ENCODE measurements around the gene KRTAP4-12.
"Not testable (repeated sequence)": the region's sequence is repeated elsewhere in the genome, so short reads cannot be mapped to it uniquely, and the experiment has no call there.

The KRTAP4-12 gene

GRCh38 chr17:41123991-41124371 lies at the start of gene KRTAP4-12:
Gene KRTAP4-12, minus strand, starts transcription at chr17:41124182. Its CDS starts 60 bp downstream, at chr17:41124122.
- not testable (repeated sequence) for DNase-seq

- DNase-seq: peak; percentile 31
These were observed 47.9 kb upstream of the KRTAP4-12 start for GRCh38 chr17:41171886-41172285.

GRCh38 chr17:41168121-41168520 lies 44.1 kb upstream of the KRTAP4-12 start, which contains the start of gene KRTAP4-3:
Gene KRTAP4-3, minus strand, starts transcription at chr17:41168221. Its CDS starts 49 bp downstream, at chr17:41168172.
- no peak for DNase-seq

- no peak for DNase-seq
These were observed 43.6 kb upstream of the KRTAP4-12 start for GRCh38 chr17:41167561-41167960.

- DNase-seq: peak; percentile 5
These were observed 39.8 kb upstream of the KRTAP4-12 start for GRCh38 chr17:41163828-41164227.

GRCh38 chr17:41160648-41161047 lies 36.7 kb upstream of the KRTAP4-12 start, which contains the start of gene KRTAP4-4:
Gene KRTAP4-4, minus strand, starts transcription at chr17:41160748. Its CDS starts 57 bp downstream, at chr17:41160691.
- no peak for DNase-seq

GRCh38 chr17:41160190-41160589 lies 36.2 kb upstream of the KRTAP4-12 start:
- not testable (repeated sequence) for DNase-seq

- DNase-seq: no peak
These were observed 29.9 kb upstream of the KRTAP4-12 start for GRCh38 chr17:41153856-41154255.

GRCh38 chr17:41151525-41151924 lies 27.5 kb upstream of the KRTAP4-12 start:
- no peak for DNase-seq

- DNase-seq: no peak
These were observed 26.0 kb upstream of the KRTAP4-12 start for GRCh38 chr17:41150026-41150425.

- no peak for DNase-seq
These were observed 25.6 kb upstream of the KRTAP4-12 start, which contains the start of gene KRTAP4-5 for GRCh38 chr17:41149652-41149985. Gene KRTAP4-5, minus strand, starts transcription at chr17:41149825. Its CDS starts 58 bp downstream, at chr17:41149767.

GRCh38 chr17:41148971-41149651 lies 25.1 kb upstream of the KRTAP4-12 start:
- not testable (repeated sequence) for DNase-seq

- DNase-seq: no peak
These were observed 23.7 kb upstream of the KRTAP4-12 start for GRCh38 chr17:41147531-41148204.

GRCh38 chr17:41145261-41145660 lies 21.3 kb upstream of the KRTAP4-12 start:
- no peak for DNase-seq

- DNase-seq: no peak
These were observed 20.9 kb upstream of the KRTAP4-12 start for GRCh38 chr17:41144846-41145245.

- no peak for DNase-seq
These were observed 17.4 kb upstream of the KRTAP4-12 start for GRCh38 chr17:41141361-41141760.

GRCh38 chr17:41140360-41141131 lies 16.6 kb upstream of the KRTAP4-12 start, which contains the start of gene KRTAP4-6:
Gene KRTAP4-6, minus strand, starts transcription at chr17:41140544. Its CDS starts 57 bp downstream, at chr17:41140487.
- peak; percentile 94 for DNase-seq

- not testable (repeated sequence) for DNase-seq
These were observed 15.9 kb upstream of the KRTAP4-12 start for GRCh38 chr17:41139865-41140264.

- no peak for DNase-seq
These were observed 10.1 kb upstream of the KRTAP4-12 start for GRCh38 chr17:41133880-41134735.

GRCh38 chr17:41131979-41132378 lies 8.0 kb upstream of the KRTAP4-12 start:
- DNase-seq: peak; percentile 42

GRCh38 chr17:41127371-41127770 lies 3.4 kb upstream of the KRTAP4-12 start:
- DNase-seq: no peak

GRCh38 chr17:41126412-41126811 lies 2.4 kb upstream of the KRTAP4-12 start:
- no peak for DNase-seq
